Left cardiac atrium (tissue), 4 donors: ENCODE results near the gene RMC1. TPM values are rescaled to one million over a fixed set of nuclear protein-coding genes. Genes with fewer than 3 reads are reported as not detected.
A peak's percentile ranks its signal among the peaks of the same experiment; 100 is the strongest.
"Not testable (repeated sequence)": the region's sequence is repeated elsewhere in the genome, so short reads cannot be mapped to it uniquely, and the experiment has no call there.

ENCODE experiments used
- ATAC-seq, 2 donors: fragments of 200-7000 bp; cut with Tn5 transposase; one replicate each; pipeline ENCODE4 v1.9.1; 2020; ENCODE audit warnings: mild to moderate bottlenecking in 2 of 2, moderate library complexity in 2 of 2
- DNase-seq: peaks from one replicate; pipeline ENCODE4 v3.0.0-alpha.2; 2020
- intact Hi-C, 2 donors: fragments of 100-400 bp; cut with DNase I; formaldehyde crosslinking; loops; one replicate each; pipeline versions ENCODE4 v1.14.1 to v1.15.1; 2022 to 2023
- total RNA-seq, 2 donors: library from RNA; stranded (reverse); fragmentation: NEBNext Ultra II Directional; extraction: Animal tissue kit (Norgen Biotek cat#: 25700); gene quantifications; one replicate each; pipeline ENCODE4 v1.2.1, GENCODE V29; 2021
- donor health status: DM: no; HTN: yes; CAD: no.
- donor health status: DM: no; HTN: yes; CAD: no; lungs with severe emphysema.
- donor health status: DM: yes; HTN: yes; CAD: no.
- donor health status: Dilated cardiomyopathy.

The RMC1 gene
- total RNA-seq, 2 donors from 2014 or later: 12.8 to 18.6 TPM

DNA sequence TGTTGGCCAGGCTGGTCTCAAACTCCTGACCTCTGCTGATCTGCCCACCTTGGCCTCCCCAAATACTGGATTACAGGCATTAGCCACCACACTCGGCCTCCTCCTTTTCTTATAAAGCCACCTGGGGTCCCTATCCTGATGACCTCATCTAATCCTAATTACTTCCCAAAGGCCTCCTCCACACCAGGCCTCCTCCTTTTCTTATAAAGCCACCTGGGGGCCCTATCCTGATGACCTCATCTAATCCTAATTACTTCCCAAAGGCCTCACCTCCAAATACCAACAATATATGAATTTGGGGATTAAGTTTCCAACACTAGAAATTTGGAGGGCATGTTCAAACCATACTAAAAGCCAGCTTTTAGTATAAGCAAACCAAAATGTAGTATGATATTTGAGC, 9.7 kb upstream of the RMC1 start:
- ATAC-seq: no peak
- DNase-seq: no peak
- intact Hi-C loops: no loop called here

DNA sequence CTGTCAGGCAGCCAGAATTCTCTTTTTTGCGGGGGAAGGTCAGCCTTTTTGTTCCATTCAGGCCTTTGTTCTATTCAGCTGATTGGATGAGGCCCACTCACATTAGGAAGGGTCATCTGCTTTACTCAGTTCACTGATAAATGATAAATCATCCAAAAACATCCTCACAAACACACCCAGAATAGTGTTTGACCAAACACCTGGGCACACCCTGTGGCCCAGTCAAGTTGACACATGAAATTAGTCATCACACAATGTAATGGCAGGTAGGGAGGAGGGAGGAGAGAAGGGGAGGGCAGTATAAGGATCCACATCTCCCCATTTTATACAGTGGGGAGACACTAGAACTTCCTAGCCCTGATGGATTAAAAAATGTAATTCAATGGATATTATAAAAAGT, 8.3 kb upstream of the RMC1 start:
- no peak for ATAC-seq
- no peak for DNase-seq
- intact Hi-C loops: loop anchor here in 1 of 2 donors (5.0 kb wide), 1 partner anchor 38 kb away; no protein-coding TSS in a partner anchor

DNA sequence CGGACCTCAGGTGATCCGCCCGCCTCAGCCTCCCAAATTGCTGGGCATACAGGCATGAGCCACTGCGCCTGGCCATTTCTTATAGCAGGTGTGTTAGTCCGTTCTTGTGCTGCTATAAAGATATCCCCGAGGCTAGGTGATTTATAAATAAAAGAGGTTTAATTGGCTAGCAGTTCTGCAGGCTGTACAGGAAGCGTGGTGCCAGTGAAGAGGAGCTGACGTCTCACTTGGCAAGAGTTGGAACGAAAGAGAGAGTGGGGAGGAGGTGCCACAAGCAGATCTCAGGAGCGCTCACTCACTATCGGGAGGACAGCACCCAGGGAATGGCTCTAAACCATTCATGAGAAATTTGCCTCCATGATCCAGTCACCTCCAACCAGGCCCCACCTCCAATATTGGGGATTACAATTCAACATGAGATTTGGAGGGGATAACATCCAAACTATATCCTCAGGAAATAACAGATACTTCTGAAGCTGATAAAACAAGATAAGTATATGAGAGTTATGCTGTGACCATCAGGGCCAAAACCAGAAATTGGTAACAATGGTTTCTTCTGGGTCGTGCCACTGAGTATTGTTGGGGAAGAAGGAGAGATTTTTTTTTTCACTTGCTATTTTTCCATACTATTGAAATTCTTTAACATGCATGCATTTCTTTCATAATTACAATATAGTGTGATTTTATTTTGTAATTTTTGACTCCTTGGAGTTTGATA, 7.4 kb upstream of the RMC1 start:
- DNase-seq (peak; percentile 46), ATAC-seq (peak; percentile 83 to 91)
- intact Hi-C loops: loop anchor here in 1 of 2 donors (5.0 kb wide), 1 partner anchor 39 kb away; no protein-coding TSS in a partner anchor

DNA sequence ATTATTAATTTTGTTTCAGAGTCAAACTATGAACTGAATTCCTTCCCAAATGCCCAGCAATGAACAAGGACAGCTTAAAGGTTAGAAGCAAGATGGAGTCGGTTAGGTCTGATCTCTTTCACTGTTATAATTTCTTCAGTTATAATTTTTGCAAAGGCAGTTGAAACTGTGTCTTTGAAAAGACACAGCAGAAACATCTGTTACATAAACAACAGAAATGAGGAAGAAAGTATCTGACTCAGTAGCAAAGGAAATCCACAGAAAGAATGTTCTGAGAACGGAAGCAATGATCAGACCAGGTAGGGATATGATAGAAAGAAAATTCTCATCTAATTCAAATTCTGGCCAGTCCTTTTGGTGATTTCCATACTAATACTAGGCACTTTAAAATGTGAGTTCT, 5.2 kb upstream of the RMC1 start:
- DNase-seq: no peak
- intact Hi-C loops: loop anchor here in 1 of 2 donors (5.0 kb wide), 1 partner anchor 41 kb away; no protein-coding TSS in a partner anchor
- no peak for ATAC-seq

DNA sequence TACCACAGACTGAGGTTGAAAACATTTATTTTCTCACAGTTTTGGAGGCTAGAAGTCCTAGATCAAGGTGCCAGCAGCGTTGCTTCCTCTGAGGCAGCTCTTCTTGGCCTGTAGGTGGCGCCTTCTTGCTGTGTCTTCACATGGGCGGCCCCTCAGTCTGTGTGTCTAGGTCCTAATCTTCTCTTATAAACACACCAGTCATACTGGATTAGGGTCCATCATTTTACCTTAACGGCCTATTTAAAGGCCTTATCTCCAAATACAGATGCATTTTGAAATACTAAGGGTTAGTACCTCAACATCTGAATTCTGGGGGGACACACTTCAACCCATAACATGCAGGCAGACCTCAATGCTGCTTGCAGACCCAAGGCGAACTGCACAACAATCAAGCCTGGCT, 4.4 kb upstream of the RMC1 start:
- intact Hi-C loops: loop anchor here in 1 of 2 donors (5.0 kb wide), 1 partner anchor 42 kb away; no protein-coding TSS in a partner anchor
- no peak for ATAC-seq
- DNase-seq: peak; percentile 72

DNA sequence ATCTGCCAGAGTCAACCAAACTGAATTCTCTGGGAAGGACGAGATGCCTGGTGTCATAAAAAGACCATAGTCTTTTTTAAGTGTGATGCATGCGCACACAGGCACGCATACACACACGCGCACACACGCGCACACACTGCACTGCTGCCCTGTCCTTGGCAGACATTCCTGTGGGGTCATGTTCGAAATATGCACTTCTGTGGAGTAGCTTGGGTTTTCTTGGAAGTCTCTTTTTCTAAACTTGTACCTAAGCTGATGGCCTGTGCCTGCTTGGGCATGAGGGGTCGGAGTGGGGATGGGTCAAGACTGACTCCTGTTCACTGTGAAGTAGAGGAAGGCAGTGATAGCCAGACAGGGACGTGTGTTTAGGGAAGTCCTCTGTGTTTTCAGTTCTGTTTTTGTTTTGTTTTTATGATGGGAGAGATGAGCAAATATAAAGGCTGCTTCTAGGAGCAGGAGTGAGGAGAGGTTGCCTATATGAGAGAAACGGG, 4.0 kb upstream of the RMC1 start:
- DNase-seq (no peak), ATAC-seq (no peak)
- intact Hi-C loops: loop anchor here in 1 of 2 donors (5.0 kb wide), 1 partner anchor 42 kb away; no protein-coding TSS in a partner anchor

DNA sequence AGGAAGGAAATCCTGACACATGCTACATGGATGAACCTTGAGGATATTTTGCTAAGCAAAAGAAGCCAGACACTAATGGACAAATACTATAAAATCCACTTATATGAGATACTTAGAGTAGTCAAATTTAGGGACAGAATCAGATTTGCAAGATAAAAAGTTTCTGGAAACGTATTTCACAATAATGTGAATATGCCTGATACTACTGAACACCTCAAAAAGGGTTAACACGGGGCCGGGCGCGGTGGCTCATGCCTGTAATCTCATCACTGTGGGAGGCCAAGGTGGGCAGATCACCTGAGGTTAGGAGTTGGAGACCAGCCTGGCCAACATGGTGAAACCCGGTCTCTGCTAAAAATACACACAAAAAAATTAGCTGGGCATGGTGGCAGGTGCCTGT, 1.7 kb upstream of the RMC1 start:
- intact Hi-C loops: loop anchor here in 1 of 2 donors (5.0 kb wide), 1 partner anchor 86 kb away; the partner anchor contains the start of gene NPC1
- DNase-seq (no peak), ATAC-seq (no peak)

DNA sequence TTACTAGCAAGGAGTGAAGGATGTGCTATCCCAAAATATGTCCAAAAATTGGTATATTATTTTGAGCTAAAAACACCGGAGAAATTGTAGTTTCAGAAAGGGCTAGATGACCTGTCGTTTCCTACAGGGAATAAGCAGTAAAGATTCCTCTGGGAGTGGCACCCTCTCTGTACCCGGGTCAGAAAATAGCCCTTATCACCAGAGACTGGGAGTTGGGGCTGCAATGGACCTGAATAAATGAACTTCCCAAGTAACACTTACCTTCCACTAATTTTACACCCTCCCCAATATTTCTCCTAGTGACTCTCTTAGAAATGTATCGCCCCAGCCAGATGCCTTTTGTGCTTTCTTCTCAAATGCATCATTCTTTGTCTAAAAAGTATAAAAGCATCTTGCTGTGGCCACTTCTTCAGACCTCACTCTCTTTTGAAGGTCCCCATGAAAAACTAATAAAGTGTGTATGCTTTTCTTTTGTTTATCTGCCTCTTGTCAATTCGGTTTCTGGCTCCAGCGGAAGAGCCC, 734 bp upstream of the RMC1 start:
- intact Hi-C loops: loop anchor here in 1 of 2 donors (5.0 kb wide), 1 partner anchor 85 kb away; the partner anchor contains the start of gene NPC1
- no peak for DNase-seq
- ATAC-seq: no peak

DNA sequence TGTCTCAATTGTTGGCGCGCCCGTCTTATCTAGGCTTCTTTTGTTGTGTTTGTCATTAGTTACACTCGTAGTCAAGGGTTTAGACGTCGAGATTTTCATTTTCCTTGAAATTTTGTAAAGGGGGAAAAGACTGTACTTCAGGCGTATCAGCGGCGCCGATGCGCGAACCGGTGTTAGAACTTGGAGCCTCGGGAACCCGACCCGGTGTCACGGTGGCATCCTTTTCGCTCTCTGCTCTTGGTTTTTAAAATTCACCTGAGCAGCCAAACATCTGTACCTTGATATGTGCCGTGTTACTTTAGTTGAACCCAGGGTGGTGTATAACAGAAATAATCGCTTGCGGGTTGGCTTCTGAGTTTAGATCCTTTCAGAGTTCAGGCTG, 643 bp downstream of the RMC1 start:
- DNase-seq (no peak), ATAC-seq (no peak)

DNA sequence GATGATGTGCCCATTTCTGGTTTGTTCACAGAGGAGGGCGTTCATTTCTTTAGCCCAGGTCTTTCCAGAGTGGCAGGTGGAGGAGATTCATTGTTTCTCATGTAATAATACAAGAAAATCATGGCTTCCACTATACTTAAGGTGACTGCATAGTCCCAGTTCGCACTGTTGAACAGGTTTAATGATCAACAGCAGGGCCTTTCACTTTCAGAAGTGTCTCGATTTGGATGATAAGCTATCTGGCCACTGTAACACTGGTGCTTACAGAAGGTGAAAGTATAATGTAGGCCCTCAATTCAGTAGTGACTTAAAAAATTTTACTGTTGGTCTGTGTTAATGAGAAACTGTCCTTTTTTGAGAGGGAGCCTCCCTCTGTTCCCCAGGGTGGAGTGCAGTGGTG, 1.4 kb downstream of the RMC1 start:
- intact Hi-C loops: loop anchor here in 1 of 2 donors (5.0 kb wide), 2 partner anchors 63 to 83 kb away; partner anchors contain the start of gene NPC1
- ATAC-seq: no peak
- DNase-seq: no peak

More for the DNA sequence above, 643 bp downstream of the RMC1 start:
- intact Hi-C loops: loop anchor here in 1 of 2 donors (5.0 kb wide), 1 partner anchor 83 kb away; the partner anchor contains the start of gene NPC1

DNA sequence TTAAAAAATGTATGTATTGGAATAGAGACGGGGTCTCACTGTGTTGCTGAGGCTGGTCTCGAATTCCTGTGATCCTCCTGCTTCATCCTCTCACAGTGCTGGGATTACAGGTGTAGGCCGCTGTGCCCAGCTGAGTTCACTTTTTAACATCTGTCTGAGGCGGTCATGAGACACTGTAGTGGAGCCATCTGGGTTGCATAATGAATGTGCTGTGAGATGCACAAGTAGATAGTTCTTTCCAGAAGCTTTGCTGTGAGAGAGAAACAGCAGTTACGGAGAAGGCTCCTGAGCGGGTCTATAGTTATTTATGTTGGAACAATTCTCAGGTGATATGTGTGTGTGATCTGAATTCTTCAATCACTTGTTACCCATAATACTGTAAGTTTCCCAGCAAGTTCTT, 3.1 kb downstream of the RMC1 start:
- no peak for ATAC-seq
- DNase-seq: no peak
- intact Hi-C loops: loop anchor here in 1 of 2 donors (5.0 kb wide), 1 partner anchor 61 kb away; no protein-coding TSS in a partner anchor

DNA sequence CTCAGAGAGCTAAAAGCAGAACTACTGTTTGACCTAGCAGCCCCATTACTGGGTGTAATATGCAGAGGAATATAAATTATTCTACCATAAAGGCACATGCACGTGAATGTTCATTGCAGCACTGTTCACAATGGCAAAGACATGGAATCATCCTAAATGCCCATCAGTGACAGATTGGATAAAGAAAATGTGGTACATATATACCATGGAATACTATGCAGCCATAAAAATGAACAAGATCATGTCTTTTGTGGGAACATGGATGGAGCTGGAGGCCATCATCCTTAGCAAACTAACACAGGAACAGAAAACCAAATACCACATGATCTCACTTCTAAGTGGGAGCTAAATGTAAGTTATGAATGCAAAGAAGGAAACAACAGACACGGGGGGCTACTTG, 7.6 kb downstream of the RMC1 start:
- intact Hi-C loops, ATAC-seq: not testable (repeated sequence)

DNA sequence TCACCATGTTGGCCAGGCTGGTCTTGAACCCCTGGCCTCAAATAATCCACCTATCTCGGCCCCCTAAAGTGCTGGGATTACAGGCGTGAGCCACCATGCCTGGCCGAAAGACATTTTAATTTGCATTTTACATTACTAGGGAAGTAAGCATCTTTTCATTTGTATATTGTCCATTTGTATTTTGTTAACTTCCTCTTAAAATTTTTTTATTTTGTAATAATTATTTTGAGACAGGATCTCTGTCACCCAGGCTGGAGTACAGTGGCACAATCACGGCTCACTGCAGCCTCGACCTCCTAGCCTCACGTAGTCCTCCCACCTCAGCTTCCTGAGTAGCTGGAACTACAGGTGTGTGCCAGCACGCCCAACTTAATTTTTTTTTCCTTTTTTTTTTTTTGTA, 8.9 kb downstream of the RMC1 start:
- intact Hi-C loops, DNase-seq, ATAC-seq: not testable (repeated sequence)

More for the DNA sequence above, 7.6 kb downstream of the RMC1 start:
- DNase-seq: not testable (repeated sequence)

DNA sequence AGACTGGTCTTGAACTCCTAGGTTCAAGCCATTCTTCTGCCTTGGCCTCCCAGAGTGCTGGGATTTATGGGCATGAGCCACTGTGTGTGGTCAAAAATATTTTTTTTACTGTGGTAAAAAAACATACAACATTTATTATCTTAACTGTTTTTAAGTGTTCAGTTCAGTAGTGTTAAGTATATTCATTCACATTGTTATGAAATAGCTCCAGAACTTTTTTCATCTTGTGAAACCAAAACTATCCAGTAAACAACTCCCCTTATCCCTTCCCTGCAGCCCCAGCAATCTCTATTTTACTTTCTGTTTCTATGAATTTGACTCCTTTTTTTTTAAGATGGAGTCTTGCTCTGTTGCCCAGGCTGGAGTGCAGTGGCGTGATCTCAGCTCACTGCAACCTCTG, 9.3 kb downstream of the RMC1 start:
- DNase-seq (no peak), ATAC-seq (no peak)
- intact Hi-C loops: no loop called here

DNA sequence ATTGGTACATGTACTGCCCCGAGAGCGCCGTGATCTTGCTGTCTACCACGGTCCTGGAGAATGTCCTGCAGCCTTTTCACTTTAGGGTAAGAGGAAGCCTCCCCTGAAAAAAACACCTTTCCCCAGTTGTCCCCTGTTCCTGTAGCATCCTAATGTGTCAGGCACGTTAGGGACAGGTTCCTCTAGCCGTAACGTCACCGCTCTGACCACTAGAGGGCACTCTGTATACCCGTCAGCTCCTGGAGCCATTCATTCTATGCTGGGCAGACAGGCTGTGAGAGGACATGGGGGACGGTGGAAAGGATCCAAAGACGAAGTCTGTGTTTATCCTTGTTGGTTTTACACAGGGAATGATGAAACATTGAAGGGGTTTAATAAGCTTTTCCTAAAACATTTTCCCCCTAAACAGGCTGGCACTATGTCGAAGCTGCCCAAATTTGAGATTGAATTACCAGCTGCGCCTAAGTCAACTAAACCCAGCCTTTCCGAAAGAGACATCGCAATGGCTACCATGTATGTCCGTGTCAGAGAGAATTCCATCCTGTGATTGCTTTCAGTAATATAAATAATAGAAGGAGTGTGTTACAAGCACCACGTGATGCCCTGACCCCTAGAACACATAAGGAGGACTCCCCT, 12.7 kb downstream of the RMC1 start:
- peak; percentile 94 to 95 for ATAC-seq
- intact Hi-C loops: loop anchor here in 1 of 2 donors (5.0 kb wide), 1 partner anchor 71 kb away; the partner anchor contains the start of gene NPC1
- DNase-seq: peak; percentile 76

DNA sequence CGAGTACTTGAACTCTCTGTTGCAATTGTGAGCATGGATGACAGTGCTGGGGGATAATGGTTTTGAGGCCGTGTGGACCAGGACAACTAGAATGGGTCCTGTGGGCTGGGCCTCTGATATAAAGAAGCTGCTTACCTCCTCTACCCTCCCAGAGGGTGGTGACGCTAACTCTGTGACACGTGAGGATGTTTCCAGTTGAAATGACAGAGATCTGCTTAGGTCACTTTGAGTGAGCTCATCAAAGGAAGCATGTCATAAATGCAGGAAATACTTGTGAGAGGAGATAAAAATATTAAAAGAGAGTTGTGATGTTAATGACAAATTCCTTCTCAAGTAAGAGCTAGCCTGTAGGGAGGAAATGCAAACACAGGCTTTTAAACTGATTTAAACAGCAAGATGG, 16.4 kb downstream of the RMC1 start:
- intact Hi-C loops: loop anchor here in 1 of 2 donors (5.0 to 10.0 kb wide), 2 partner anchors 68 to 295 kb away; partner anchors contain the start of gene NPC1
- ATAC-seq (no peak), DNase-seq (no peak)

DNA sequence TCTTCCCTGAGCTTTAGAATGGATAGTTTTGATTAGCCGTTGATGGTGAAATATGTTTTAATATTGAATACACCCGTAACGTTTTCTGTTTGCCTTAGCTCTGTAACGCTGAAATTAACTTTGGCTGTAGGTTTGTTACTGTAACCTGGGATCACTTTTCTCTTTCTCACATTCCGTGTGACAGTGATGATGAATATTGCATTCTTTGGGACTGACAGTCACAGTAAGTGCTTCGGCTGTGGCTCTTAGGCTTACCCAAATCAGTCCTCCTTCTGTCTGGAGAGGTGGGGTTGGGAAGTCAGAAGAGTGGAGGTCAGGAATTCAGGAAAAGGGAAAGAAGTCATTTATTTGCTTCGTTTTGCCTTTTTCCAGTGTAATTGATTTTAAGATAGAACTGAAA, 18.0 kb downstream of the RMC1 start:
- no peak for ATAC-seq

DNA sequence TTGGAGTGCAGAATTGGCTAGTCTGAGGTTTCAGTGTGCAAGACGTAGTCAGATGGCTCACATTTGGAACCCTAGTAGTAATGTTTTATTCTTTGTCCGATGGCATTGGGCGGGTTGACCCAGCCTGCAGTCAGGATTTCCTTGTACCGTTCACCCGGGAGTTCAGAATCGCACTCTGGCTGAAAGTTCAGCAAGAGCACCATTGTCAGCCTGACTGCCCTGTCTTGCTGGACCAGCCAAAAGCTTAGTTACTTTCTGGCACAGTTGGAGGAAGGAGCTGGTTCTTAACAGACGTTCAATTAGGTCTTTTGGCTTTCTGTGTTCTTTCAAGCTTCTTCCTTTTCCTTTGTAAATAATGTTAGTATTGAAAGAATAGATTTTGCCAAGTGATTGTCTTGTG, 18.6 kb downstream of the RMC1 start:
- intact Hi-C loops: loop anchor here in 1 of 2 donors (10.0 kb wide), 1 partner anchor 293 kb away; no protein-coding TSS in a partner anchor
- no peak for DNase-seq
- peak; percentile 20 to 47 for ATAC-seq

More for the DNA sequence above, 18.0 kb downstream of the RMC1 start:
- no peak for DNase-seq
- intact Hi-C loops: loop anchor here in 1 of 2 donors (10.0 kb wide), 1 partner anchor 294 kb away; no protein-coding TSS in a partner anchor
